SIG-M5 treated with dmso at 0.1 percent for 504 hours (cell line): ENCODE results near the gene MBOAT7.

ENCODE experiments used
- DNase-seq: peaks from one replicate; lab custom pipeline; 2025; ENCODE audit not compliant: unreplicated experiment; lab: John Stamatoyannopoulos, UW

The MBOAT7 gene

GRCh38 chr19:54164369-54165068 lies 24.9 kb downstream of the MBOAT7 start:
- no peak for DNase-seq

DNA sequence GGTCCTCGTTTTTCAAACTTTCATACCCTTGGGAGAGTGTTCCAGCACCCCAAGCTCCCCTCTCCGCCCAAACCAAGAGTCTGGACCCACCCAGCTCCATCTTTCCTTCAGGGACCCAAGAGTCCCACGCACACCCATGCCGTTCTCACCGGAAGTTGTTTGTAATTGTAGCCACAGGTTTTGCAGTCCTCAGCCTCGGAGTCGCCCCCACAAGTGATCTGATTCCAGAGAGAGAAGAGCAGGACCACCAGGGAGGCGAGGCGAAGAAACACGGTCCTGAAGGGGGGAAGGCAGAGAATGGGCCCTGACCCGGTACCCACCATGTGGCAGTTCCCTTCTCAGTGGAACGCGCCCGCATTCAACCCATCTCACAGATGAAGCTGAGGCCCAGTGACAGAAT lies 26.5 kb downstream of the MBOAT7 start:
- DNase-seq = no peak

- peak; percentile 89 for DNase-seq
These were observed 27.1 kb downstream of the MBOAT7 start for GRCh38 chr19:54162241-54162805.

DNA sequence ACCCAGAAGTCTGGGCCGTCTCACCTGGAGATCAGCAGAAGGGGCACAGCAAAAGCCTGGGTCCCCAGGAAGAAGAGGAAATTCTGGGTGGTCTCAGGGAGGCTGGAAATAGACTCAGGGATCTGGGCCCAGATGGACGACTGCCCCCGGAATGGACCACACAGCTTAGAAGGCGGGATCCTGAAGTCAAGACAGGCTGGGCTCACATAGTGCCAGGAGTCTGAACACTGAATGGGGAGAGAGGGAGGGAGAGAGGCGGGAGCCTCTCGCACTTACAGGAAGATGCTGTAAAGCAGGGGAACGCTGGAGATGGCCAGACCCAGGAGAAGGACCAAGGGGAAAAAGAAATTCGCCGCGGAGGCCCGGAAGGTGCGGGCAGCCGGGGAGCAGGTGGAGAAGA lies 28.5 kb downstream of the MBOAT7 start:
- DNase-seq = no peak

- DNase-seq = no peak
These were observed 29.1 kb downstream of the MBOAT7 start for GRCh38 chr19:54160182-54160811.

- peak; percentile 100 for DNase-seq
These were observed 29.8 kb downstream of the MBOAT7 start, which contains the start of gene LENG1 for GRCh38 chr19:54159352-54160181. Gene LENG1, minus strand, starts transcription at chr19:54159721. Its CDS starts 26 bp downstream, at chr19:54159695.

GRCh38 chr19:54158812-54159351 lies 30.5 kb downstream of the MBOAT7 start:
- no peak for DNase-seq

GRCh38 chr19:54156953-54157352 lies 32.4 kb downstream of the MBOAT7 start:
- peak; percentile 46 for DNase-seq

GRCh38 chr19:54156490-54156889 lies 32.9 kb downstream of the MBOAT7 start:
- no peak for DNase-seq

DNA sequence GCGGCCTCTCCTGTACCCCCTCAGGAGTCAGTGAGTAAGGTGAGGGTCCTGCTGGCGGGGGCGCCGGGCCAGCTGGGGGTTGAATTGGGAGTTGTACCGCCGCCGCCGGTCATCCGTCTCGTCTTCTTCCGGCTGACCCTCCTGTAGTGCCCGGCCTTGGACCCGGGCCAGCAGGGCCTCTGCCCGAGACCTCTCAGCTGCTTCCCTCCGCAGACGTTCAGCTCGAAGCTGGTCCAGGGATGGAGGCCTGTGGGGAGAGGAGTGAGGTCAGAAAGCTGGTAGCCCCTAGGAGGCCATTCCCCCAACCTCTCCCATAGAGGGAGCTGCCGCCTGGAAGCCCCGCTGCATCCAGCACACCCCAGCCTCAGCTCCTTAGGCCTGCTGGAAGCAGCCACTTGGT lies 33.7 kb downstream of the MBOAT7 start:
- DNase-seq = no peak

DNA sequence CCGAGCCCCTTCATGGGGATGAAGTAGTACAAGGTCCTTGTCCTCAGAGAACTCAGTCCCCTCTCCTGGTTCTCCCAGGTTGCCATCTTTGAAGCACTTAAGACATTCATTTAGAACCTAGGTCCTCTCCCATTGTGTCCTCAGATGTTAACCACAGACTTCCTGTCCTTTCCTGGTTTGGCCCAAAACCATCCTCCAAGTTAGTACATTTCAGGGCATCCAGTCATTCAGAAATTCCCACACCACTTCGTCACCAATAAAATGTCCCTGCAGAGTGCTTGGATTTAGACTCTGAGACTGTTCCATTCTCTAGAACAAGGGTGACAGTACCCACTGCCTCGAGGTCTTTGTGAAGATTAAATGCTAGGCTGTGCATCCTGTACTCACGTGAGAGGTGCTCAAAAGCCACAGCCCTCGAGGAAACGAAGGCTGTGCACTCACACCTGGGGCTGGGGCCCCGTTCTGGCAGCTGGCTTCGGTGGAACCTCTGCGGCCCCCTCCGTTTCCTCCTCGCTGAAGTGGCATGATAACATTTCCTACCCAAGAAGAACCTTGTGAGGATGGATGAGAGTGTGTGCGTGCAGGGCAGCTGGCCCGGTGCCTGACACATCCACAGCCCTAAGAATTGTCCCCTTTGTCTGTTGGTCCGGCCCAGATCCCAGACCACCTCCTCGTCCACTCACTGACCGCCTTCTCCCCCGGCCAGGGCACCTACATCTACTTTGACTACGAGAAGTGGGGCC lies 34.6 kb downstream of the MBOAT7 start:
- no peak for DNase-seq

DNA sequence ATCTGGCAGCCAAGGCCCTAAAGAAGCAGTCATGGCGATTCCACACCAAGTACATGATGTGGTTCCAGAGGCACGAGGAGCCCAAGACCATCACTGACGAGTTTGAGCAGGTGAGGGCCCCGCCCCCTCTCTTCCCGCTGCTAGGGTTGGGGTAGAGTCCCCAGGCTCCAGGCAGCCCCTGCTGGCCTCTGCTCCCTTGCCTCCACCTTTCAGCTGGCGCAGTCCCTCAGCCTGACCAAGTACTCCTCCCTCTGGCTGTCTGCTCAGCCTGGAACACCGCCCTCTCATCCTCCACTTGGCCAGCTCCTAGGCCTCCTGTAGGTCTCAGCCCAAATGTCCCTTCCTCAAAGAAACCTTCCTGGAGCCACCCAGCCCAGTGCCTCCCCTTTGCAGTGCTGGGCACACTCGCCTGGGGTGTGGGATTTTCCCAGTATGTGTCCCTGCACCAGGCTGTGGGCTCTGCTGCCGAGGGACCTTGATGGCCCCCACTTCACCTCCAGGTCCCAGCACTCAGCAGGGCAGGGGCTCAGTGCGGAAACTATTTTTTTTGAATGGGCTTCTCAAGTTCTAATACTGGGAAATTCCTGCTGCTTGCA lies 35.6 kb downstream of the MBOAT7 start:
- DNase-seq = no peak

DNA sequence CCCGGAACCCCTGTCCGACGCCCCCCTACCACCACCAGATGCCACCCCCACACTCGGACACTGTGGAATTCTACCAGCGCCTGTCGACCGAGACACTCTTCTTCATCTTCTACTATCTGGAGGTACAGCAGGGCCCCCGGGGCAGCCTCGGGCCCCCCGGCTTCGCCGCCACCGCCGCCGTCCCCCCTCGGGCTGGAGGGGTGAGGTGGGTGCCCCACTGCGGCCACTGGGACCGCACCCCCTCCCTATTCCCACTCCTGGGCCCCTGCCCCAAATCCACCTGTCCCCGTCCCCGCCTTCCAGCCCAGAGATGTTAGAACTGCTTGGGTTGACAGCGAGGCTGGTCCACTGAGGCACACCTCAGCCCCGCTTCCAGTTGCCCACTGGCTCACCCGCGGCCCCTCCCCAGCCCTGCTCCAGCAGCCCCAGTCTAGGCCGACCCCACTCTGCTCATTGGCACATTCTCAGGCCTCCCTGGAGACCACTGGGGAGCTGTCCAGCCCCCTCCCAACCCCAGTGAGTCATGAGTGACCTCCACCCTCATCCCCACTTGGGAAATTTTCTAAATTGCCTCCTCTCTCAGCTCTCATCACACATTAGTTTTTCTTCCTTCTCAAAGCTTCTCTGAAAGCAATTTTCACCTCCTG lies 36.4 kb downstream of the MBOAT7 start:
- no peak for DNase-seq

DNA sequence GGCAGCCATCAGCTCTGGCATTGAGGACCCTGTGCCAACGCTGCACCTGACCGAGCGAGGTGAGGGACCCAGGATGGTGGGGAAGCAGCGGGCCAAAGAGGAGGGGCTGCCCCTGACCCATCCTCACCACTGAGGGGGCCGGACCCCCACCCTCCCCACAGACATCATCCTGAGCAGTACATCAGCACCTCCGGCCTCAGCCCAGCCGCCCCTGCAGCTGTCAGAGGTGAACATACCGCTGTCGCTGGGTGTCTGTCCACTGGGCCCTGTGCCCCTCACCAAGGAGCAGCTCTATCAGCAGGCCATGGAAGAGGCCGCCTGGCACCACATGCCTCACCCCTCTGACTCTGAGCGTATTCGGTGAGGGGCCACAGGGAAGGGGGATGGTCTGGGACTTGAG lies 37.1 kb downstream of the MBOAT7 start:
- DNase-seq = no peak

DNA sequence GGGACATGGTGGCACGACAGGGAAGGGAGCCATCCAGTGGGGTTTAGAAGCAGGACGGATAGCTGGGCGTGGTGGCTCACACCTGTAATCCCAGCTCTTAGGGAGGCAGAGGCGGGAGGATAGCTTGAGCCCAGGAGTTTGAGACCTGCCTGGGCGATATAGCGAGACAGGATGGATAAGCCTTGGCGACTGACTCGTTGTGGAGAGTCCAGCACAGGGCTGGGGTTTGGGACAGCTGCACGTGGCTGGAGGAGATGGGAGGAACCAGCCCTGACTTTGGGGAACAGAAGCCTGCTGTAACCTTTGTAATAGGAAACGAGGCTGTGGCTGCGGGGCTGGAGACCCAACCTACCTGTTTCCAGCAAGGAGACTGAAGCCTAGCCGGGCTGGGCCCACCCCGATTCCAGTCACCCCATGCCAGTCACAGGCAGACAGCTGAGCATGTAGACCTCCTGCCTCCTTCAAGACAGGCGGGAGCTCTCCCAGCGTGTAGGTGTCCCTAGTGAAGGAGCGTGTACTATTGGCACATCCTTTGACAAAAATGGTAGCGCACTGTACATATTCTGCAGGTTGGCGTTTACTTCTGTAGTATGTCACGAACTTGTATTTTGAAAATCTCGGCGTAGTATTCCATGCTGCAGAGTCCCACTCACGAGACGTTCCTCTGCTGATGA lies 37.9 kb downstream of the MBOAT7 start:
- no peak for DNase-seq

- no peak for DNase-seq
These were observed 40.2 kb downstream of the MBOAT7 start for GRCh38 chr19:54149021-54149812.

DNA sequence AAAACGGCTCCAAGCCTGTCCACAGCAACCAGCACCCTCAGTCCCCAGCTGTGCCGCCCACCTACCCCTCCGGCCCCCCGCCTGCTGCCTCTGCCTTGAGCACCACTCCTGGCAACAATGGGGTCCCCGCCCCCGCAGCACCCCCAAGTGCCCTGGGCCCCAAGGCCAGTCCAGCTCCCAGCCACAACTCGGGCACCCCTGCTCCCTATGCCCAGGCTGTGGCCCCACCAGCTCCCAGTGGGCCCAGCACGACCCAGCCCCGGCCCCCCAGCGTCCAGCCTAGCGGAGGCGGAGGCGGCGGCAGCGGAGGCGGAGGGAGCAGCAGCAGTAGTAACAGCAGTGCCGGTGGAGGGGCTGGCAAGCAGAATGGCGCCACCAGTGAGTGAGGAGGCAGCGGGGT lies 41.2 kb downstream of the MBOAT7 start:
- no peak for DNase-seq

DNA sequence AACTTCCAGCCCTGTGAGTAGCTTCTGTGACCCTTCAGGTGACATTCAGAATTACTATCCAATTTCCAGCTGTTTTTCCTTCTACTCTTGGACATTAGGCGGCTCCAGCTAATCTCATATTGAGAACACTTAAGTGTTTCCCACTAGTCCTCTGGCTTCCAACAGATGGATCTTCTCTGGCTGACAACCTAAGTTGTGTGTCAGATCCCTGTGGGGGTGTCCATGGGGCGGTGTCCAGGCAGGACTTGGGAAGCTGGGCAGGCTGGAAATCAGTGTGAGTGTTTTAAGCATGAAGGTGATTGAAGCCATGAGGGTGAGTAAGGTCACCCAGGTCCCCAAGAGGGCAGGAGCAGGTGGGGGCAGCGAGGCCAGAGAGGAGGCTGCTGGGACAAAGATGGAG lies 41.7 kb downstream of the MBOAT7 start:
- no peak for DNase-seq
